ENCODE measurements around the gene NUBP2.

NUBP2 gene

GRCh38 chr16:1782408-1783264, at the start of gene NUBP2, which contains the start of gene SPSB3:
TSS of gene NUBP2 (plus strand) at chr16:1782960. CDS start at chr16:1783021, 61 bp downstream.
TSS of gene SPSB3 (minus strand) at chr16:1782571. CDS start at chr16:1781483, 1,088 bp downstream.
- DNase-seq (ENCODE audit: low spot score), result peak; percentile 100

- DNase-seq (ENCODE audit: low spot score), result no peak
Observed at GRCh38 chr16:1734123-1734522, 48.6 kb upstream of the NUBP2 start.

GRCh38 chr16:1734816-1735215, 47.9 kb upstream of the NUBP2 start:
- no peak for DNase-seq (ENCODE audit: low spot score)

- no peak for DNase-seq (ENCODE audit: low spot score)
Observed at GRCh38 chr16:1740234-1740633, 42.5 kb upstream of the NUBP2 start.

GRCh38 chr16:1740781-1741490, 41.8 kb upstream of the NUBP2 start:
- no peak for DNase-seq (ENCODE audit: low spot score)

- DNase-seq (ENCODE audit: low spot score), result no peak
Observed at GRCh38 chr16:1741553-1742165, 41.1 kb upstream of the NUBP2 start.

- no peak for DNase-seq (ENCODE audit: low spot score)
Observed at GRCh38 chr16:1743376-1744337, 39.1 kb upstream of the NUBP2 start.

GRCh38 chr16:1744338-1744840, 38.4 kb upstream of the NUBP2 start:
- DNase-seq (ENCODE audit: low spot score), result no peak

GRCh38 chr16:1745181-1745899, 37.4 kb upstream of the NUBP2 start:
- no peak for DNase-seq (ENCODE audit: low spot score)

GRCh38 chr16:1745900-1746692, 36.7 kb upstream of the NUBP2 start:
- DNase-seq (ENCODE audit: low spot score), result no peak

- no peak for DNase-seq (ENCODE audit: low spot score)
Observed at GRCh38 chr16:1746693-1747195, 36.0 kb upstream of the NUBP2 start.

GRCh38 chr16:1747934-1748333, 34.8 kb upstream of the NUBP2 start:
- no peak for DNase-seq (ENCODE audit: low spot score)

- no peak for DNase-seq (ENCODE audit: low spot score)
Observed at GRCh38 chr16:1749152-1750117, 33.3 kb upstream of the NUBP2 start.

GRCh38 chr16:1751946-1752345, 30.8 kb upstream of the NUBP2 start:
- no peak for DNase-seq (ENCODE audit: low spot score)

- no peak for DNase-seq (ENCODE audit: low spot score)
Observed at GRCh38 chr16:1752853-1753252, 29.9 kb upstream of the NUBP2 start.

GRCh38 chr16:1754204-1754603, 28.6 kb upstream of the NUBP2 start:
- no peak for DNase-seq (ENCODE audit: low spot score)

- no peak for DNase-seq (ENCODE audit: low spot score)
Observed at GRCh38 chr16:1757714-1758461, 24.9 kb upstream of the NUBP2 start.

GRCh38 chr16:1758923-1759322, 23.8 kb upstream of the NUBP2 start:
- no peak for DNase-seq (ENCODE audit: low spot score)
